GM12878 (cell line): ENCODE measurements around the gene TMEM163. TPM values are rescaled to one million over a fixed set of nuclear protein-coding genes. Genes with fewer than 3 reads are reported as not detected.

Experiments
- ATAC-seq: fragments of 200-7000 bp; cut with Tn5 transposase; 3 replicates; pipeline ENCODE4 v1.9.1; 2020; ENCODE audit warnings: mild to moderate bottlenecking, moderate library complexity
- BruUV-seq: library from RNA; stranded (reverse); fragments of 400-500 nt; replicated peaks from 2 replicates; lab custom pipeline; 2021; lab: Mats Ljungman, UMichigan
- CTCF ChIA-PET: fragments of 300-600 bp; sonication (Branson Sonifier 250); formaldehyde crosslinking; extraction: SDS; loops from one replicate; lab custom pipeline; 2021; ENCODE audit warnings: inconsistent platforms; lab: Yijun Ruan, JAX
- POLR2A ChIA-PET: fragments of 350-600 bp; formaldehyde crosslinking; extraction: SDS; loops from one replicate; lab custom pipeline; 2021; ENCODE audit warnings: inconsistent platforms; lab: Charles Lee
- RAD21 ChIA-PET: fragments of 300-600 bp; sonication (Branson Sonifier 250); formaldehyde crosslinking; loops from one replicate; lab custom pipeline; 2023; ENCODE audit warnings: antibody characterized with exemption; ENCODE audit not compliant: unreplicated experiment; lab: Charles Lee
- SMC1A ChIA-PET: fragments of 300-600 bp; sonication (Branson Sonifier 250); formaldehyde crosslinking; loops from one replicate; lab custom pipeline; 2023; ENCODE audit not compliant: unreplicated experiment, uncharacterized antibody; lab: Charles Lee
- DNase-seq: peaks from one replicate; pipeline ENCODE4 v3.0.0-alpha.2; 2011; ENCODE audit warnings: low read depth, low spot score
- FAIRE-seq: peaks from 3 replicates; lab custom pipeline; 2011; peaks lifted over from hg19 to GRCh38; lab: Jason Lieb, UNC
- H2AFZ ChIP-seq: 2 replicates; pipeline ENCODE4 v1.6.0; 2011; ENCODE audit warnings: low read depth, low read length, control low read depth; ENCODE audit not compliant: control insufficient read depth
- H3K27ac ChIP-seq: 2 replicates; pipeline ENCODE4 v1.5.1; 2011; ENCODE audit warnings: control low read depth; ENCODE audit not compliant: control insufficient read depth, insufficient read depth
- H3K27me3 ChIP-seq, 2 experiments: replicated peaks in 1 of 2; 2 replicates each; pipeline versions ENCODE4 v1.6.0 to v1.6.1; 2011; ENCODE audit warnings: low read length in 1 of 2; ENCODE audit not compliant: control insufficient read depth in 2 of 2, insufficient read depth in 2 of 2
- H3K36me3 ChIP-seq, 2 experiments: 2 replicates each; pipeline ENCODE4 v1.5.1; 2011; ENCODE audit warnings: low read length in 1 of 2; ENCODE audit not compliant: control insufficient read depth in 2 of 2, insufficient read depth in 2 of 2
- H3K4me1 ChIP-seq: 2 replicates; pipeline ENCODE4 v1.6.1; 2011; ENCODE audit warnings: mild to moderate bottlenecking, low read length, moderate library complexity, mixed read lengths; ENCODE audit not compliant: control insufficient read depth, insufficient read depth
- H3K4me2 ChIP-seq: 2 replicates; pipeline ENCODE4 v1.6.0; 2011; ENCODE audit warnings: control low read depth; ENCODE audit not compliant: control insufficient read depth, insufficient read depth
- H3K4me3 ChIP-seq: fragments of 200-600 bp; sonication (generic); 2 replicates; pipeline ENCODE4 v1.5.1; 2016
- H3K79me2 ChIP-seq: 2 replicates; pipeline ENCODE4 v1.6.0; 2011; ENCODE audit warnings: low read length; ENCODE audit not compliant: control insufficient read depth, insufficient read depth
- H3K9ac ChIP-seq: 2 replicates; pipeline ENCODE4 v1.8.0; 2011; ENCODE audit warnings: low read length, control low read depth, mixed read lengths; ENCODE audit not compliant: control insufficient read depth, insufficient read depth
- H3K9me3 ChIP-seq: replicated peaks from 3 replicates; pipeline ENCODE4 v1.5.1; 2011; ENCODE audit warnings: mild to moderate bottlenecking, low read length; ENCODE audit not compliant: control insufficient read depth, insufficient read depth
- H4K20me1 ChIP-seq: 2 replicates; pipeline ENCODE4 v1.6.0; 2011; ENCODE audit not compliant: control insufficient read depth, insufficient read depth
- CUX1 ChIP-seq: IDR thresholded peaks from 2 replicates; pipeline ENCODE4 v1.6.1; 2012; ENCODE audit warnings: improper control_type of control experiment, low read depth, low read length; ENCODE audit not compliant: insufficient replicate concordance
- EGR1 ChIP-seq, 2 experiments: IDR thresholded peaks; 1 replicate in 1 of 2; 2 replicates in 1 of 2; pipeline ENCODE4 v1.6.1; 2011 to 2012; ENCODE audit warnings: low read depth in 2 of 2, low read length in 2 of 2, borderline replicate concordance in 1 of 2, mild to moderate bottlenecking in 1 of 2, moderate library complexity in 1 of 2
- EZH2 ChIP-seq: IDR thresholded peaks from 2 replicates; pipeline ENCODE4 v1.6.1; 2012; ENCODE audit warnings: low read depth, mild to moderate bottlenecking, control low read depth, inconsistent platforms, low read length, borderline replicate concordance; ENCODE audit not compliant: control insufficient read depth
- MXI1 ChIP-seq: fragments of 150-350 bp; IDR thresholded peaks from 2 replicates; pipeline ENCODE4 v1.6.1; 2011; ENCODE audit warnings: low read depth, mild to moderate bottlenecking, inconsistent platforms, low read length, improper control_type of control experiment
- PRDM15 ChIP-seq: fragments of 450-650 bp; formaldehyde crosslinking; IDR thresholded peaks from 2 replicates; pipeline ENCODE4 v1.4.0; 2020; ENCODE audit warnings: mild to moderate bottlenecking, moderate library complexity
- WGBS: methylation state at CpG from one replicate; pipeline ENCODE4 v1.1.6; 2016; ENCODE audit warnings: low lambda C conversion rate; ENCODE audit not compliant: insufficient replicate concordance, insufficient coverage; ENCODE audit errors: missing lambda C conversion rate; 5-methylcytosine and 5-hydroxymethylcytosine counted together
- in situ Hi-C: fragments of 300-500 bp; cut with MboI; formaldehyde crosslinking; loops from 9 replicates; pipeline ENCODE4 v1.14.3; 2018; ENCODE audit warnings: mixed read lengths
- intact Hi-C: fragments of 100-400 bp; cut with micrococcal nuclease; formaldehyde crosslinking; loops from one replicate; pipeline ENCODE4 v1.14.2; 2022; ENCODE audit not compliant: unreplicated experiment
- polyA plus RNA-seq, 11 experiments: library from polyadenylated mRNA; depleted of rRNA in 4 of 11; unstranded in 6 of 11; stranded (reverse) in 5 of 11; fragments of >200 nt; fragmentation: Nextera tagmentation in 4 of 11; fragmentation: Illumina TruSeq in 1 of 11; extraction: Ambion mirVana in 4 of 11; extraction: Trizol in 1 of 11; gene quantifications; 1 replicate in 1 of 11; 2 replicates in 10 of 11; pipeline versions ENCODE4 v1.2.1 to v1.2.3, GENCODE V29; 2011 to 2016; ENCODE audit warnings: inconsistent platforms in 2 of 11, missing spikeins in 2 of 11, low read depth in 1 of 11
- total RNA-seq, 4 experiments: library from RNA; depleted of rRNA in 3 of 4; stranded (reverse); fragments of >200 nt in 3 of 4; fragmentation: Illumina TruSeq in 1 of 4; extraction: Trizol in 1 of 4; gene quantifications; 2 replicates each; pipeline versions ENCODE4 v1.2.1 to v1.2.3, GENCODE V29; 2013 to 2021

Gene TMEM163
- total and polyA plus RNA-seq, 10 of the 15 experiments (the other 5 are each of a cell fraction or from before 2014, with no cell fraction given): 0.05 to 0.11 (median 0.07) TPM; not detected in 4

- no peak for TF ChIP-seq CUX1
- no peak for TF ChIP-seq EGR1 (IDR thresholded peaks at IDR 0.05; ENCODE audit: borderline replicate concordance in 1 of 2, low read depth in 2 of 2, low read length in 2 of 2)
Observed at GRCh38 chr2:134460583-134460998, 258.2 kb downstream of the TMEM163 start (continued).

DNA sequence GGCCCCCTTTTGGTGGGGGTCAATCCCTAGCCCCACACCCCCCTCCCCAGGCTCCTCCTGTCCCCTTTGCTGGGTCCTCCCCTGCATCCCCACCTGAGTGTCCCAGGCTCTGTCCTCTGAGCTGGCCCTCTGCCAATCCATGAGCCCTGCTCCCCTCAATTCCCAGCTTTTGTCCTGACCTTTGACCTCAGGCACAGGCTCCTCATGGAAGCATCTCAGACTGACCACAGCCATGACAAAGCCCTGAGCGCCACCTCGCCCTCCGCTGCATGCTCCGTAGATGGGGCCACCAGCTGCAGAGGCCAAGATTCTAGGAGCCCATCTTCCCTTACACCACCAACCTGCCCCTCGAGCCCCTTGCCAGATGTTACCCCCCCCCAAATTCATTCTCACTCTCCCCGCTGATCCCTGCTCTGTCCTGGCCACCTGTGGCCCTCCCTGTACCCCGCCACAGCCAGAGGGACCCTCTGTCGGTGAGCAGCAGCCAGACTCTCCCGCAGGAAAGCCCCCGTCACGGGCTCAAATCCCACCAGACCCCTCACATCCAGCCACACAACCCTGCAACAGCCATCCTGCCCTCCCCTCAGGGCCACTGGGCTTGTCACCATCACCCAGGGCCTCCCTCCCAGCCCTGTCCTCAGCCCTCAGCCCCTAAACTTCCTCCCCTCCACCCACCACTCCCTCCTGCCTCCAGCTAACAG lies 258.9 kb downstream of the TMEM163 start:
- no TSS peak for BruUV-seq
- ChIA-PET POLR2A (interaction anchor here (0.7 kb wide), 1 partner anchor 212 kb away, joined by 3 read pairs; no protein-coding TSS in a partner anchor), CTCF (interaction anchor here (0.7 to 2.5 kb wide), 4 partner anchors 8 to 438 kb away, joined by 3 to 18 read pairs (median 6); no protein-coding TSS in a partner anchor), RAD21 (interaction anchor here (0.6 to 1.5 kb wide), 2 partner anchors 218 to 439 kb away, joined by 3 to 6 read pairs; no protein-coding TSS in a partner anchor), SMC1A (interaction anchor here (1.1 to 1.5 kb wide), 3 partner anchors 8 to 544 kb away, joined by 3 to 8 read pairs (median 4); no protein-coding TSS in a partner anchor)
- Histone ChIP-seq H4K20me1 (no peaks in the 10 kb centered on the region), H3K9me3 (no peaks in the 10 kb centered on the region), H3K9ac (no peak overlapping the region), H3K36me3 (peaks cover 0 to 6% of the 10 kb centered on the region in 2 experiments; a peak in 1 of 4 replicates), H3K4me1 (no peaks in the 10 kb centered on the region), H3K4me3 (no peak overlapping the region), H3K4me2 (no peak overlapping the region), H3K27me3 (no peaks in the 10 kb centered on the region), H3K79me2 (no peaks in the 10 kb centered on the region), H2AFZ (no peak overlapping the region), H3K27ac (no peak overlapping the region)
- FAIRE-seq: no peak
- 65% methylated on average over 11 of the region's 11 CpGs for WGBS
- intact Hi-C loops (loop anchor here (1.0 kb wide), 1 partner anchor 438 kb away; no protein-coding TSS in a partner anchor), in situ Hi-C loops (loop anchor here (5.0 kb wide), 1 partner anchor 437 kb away; no protein-coding TSS in a partner anchor)
- no peak for ATAC-seq
- TF ChIP-seq PRDM15 (no peak), EZH2 (no peak), MXI1 (no peak)
- DNase-seq: no peak
